Measurements from ENCODE around the gene MEOX2.

Gene MEOX2

DNA sequence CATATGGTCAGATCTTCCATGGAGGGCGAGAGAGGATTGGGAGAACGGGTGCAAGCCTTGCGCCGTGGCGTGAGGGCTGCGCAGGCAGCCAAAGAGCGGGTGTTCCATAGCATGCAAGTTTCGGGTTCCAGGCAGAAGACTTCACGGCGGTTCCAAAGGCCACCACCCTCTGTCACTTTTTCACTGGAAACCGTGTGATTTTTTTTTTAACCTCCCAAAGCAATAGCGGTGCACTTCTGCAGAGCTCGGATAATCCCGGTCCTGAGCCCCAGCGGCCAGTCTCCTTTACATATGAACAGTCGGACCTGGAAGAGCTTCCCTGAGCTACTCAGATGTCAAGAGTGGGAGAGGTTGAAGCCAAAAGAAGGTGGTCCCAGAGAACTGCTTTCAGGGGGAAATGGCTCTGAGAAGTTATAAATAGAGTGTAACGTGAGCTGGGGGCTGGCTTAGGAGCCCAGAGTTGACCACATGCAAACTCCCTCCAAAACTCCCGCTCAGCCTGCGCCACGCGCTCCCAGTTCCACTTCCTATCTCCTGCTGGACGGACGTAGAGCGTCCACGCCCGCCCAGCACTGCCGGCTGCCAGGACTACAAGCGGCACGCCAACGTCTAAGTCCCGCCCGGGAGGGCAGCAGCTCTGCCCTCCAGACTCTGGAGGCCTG is at the start of gene MEOX2:
Gene MEOX2, minus strand, starts transcription at position 389 of the 662 bp plus-strand sequence. Its CDS starts 281 bp downstream, at position 108.
- DNase-seq: no peak

DNA sequence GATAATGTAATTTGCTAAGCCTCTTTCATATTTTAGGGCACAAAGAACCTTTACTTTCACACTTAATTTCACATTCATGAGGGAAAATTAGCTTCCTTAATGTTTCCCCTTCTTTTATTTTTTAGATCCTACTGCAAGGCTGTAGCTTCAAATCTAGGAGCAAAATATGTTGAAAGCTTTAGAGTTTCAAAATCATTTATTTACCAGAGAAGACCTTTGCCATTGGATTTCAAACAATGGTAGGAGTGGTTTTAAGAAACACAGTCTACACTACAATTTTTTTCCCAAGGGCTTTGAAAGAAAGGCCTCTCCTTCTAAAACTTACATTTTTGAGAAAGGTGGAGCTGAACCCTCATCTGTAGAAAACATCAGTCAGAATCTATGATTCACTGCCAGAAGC is 43.3 kb upstream of the MEOX2 start:
- no peak for DNase-seq

DNA sequence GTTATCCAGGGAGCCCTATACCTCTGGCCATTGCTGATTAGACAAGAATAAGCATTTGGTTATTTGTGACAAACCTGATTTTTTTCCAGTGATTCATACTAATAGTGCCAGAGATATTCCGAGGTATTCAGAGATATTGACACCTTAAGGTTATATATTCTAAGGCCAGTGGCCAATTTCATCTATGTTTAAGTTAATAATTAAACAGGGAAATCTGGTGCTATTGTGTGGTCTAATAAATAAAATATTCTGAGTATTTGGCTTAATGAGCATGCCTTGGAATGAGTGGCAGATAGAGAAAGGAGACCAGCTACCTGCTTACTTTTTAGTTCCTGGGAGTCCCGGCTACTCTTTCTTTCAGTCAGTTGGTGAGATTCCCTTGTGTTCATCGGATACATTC is 38.6 kb upstream of the MEOX2 start:
- DNase-seq: no peak

DNA sequence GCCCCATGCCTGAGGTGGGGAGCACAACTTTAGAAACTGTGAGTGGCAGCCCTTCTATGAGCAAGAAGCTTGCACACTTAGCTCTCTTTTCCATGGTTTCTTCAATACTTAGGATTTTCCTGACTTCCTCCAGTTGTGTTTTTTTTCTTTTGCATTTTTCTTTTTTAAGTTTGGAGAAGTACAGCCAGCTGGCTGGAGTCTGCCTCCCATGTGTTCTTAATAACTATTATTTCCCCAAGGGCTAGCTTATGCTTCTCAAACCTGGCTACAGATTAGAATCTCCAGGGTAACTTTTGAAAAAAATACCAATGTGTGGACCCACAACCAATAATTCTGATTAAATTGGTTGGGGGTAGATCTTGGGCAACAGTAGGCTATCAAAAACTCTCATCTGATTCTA is 37.4 kb upstream of the MEOX2 start:
- no peak for DNase-seq

DNA sequence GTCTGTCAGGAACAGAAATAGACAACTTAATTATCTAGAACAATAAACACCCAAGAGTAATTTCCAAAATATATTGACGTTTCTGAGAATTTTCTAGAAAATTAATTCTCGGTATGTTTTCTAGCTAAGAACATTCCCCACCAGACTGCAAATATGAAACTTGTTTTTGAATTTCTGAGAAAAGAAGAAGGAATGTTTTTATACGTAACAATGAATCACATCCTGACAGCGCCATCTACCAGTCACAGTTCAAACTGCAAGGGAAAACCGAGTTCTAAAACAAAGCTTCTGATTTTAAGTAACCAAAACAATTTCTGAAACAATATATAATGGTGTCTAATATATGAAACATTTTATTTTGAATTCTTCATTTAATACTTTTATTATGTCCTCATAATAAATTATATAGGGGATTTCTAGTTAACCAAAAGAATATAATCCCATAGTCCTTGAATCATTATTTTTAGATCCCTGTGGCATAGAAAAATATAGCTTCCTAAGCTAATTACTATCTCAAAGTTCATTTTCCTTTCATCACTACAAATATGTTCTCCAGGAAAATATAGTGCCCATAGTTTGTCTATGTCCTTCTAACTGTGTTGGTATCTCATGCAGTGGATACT is 34.5 kb upstream of the MEOX2 start:
- no peak for DNase-seq

DNA sequence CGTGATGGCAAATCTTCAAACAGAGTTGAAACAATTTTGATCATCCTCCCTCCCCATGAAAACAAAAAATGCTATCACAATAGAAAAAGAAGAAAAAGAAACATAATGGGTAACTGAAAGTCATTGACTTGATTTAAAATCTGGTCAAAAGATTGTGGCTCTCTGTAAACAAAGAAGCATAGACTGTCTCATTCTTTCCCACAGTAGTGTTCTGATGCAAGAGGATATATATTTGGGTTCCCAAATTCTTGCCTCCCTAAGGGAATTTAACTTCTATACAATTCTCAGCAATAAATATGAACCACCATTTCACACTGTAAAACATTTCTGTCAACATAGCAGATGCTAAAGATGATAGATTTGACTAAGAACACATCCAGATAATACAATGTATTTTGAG is 32.8 kb upstream of the MEOX2 start:
- DNase-seq: no peak

DNA sequence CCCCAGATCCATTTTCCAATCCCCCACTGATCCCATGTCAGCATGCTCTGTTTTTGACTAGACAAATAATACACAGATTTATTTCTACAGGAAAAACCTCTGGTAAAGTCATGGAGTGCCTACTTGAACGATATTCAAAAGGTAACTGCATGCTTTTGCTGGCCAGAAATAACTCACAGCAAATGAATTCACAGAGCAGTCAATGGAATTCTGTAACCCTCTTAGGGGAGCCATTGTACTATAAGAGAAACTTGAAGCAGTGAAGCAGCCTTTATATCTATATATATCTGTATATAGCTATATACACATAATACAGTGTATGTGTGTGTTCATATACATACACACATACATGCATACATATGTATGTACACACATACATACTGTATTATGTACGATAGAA is 29.0 kb upstream of the MEOX2 start:
- no peak for DNase-seq

DNA sequence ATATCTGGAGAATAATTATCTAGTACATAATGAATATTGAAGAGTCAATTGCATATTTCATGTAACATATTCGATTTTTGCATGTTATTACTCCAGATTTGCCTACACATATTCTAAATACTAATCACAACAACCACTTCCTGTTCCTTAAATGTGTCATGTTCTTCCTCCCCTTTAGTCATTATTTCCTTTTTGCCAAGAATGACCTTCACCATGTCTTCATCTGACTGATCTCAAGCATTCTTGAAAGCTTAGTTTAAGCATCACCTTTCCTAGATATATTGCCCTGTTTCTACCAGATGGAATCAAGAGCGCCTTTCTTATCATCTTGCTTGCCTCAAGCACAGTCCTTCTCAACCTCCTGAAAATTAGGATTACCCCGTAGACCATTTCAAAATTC is 23.5 kb upstream of the MEOX2 start:
- DNase-seq: no peak

DNA sequence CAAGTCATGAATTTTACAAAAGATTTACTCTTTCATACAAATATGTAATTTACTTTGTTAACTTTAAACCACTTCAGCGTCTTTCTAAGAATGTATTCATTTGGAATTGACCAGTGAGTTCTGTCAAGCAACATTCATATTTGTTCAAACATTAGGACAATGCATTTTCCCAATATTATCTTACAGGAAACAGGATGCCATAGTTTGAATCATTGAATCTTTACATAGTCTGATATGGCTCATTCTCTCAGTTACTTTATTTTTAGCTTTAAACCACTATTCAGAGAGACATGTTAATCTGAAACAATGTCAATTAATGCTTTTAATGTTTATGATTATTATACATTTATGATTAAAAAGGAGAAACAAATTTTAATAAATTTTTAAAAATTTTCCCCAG is 21.1 kb upstream of the MEOX2 start:
- DNase-seq: no peak

DNA sequence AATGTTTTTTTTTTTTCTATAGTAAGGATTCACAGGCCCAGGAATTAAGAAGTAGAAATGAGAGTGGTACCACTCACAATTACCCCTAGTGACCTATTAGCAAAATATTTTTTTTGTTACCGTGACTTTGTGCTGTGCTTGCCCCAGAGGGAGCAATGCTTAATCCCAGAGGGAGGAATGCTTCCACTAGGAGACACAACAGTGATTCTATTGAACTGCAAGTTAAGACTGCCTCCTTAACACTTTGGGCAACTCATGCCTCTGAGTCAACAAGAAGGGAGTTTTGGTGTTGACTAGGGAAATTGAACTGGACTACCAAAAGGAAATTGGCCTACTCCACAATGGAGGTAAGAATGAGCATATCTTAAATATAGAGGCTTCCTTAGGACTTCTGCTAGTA is 17.2 kb upstream of the MEOX2 start:
- no peak for DNase-seq

DNA sequence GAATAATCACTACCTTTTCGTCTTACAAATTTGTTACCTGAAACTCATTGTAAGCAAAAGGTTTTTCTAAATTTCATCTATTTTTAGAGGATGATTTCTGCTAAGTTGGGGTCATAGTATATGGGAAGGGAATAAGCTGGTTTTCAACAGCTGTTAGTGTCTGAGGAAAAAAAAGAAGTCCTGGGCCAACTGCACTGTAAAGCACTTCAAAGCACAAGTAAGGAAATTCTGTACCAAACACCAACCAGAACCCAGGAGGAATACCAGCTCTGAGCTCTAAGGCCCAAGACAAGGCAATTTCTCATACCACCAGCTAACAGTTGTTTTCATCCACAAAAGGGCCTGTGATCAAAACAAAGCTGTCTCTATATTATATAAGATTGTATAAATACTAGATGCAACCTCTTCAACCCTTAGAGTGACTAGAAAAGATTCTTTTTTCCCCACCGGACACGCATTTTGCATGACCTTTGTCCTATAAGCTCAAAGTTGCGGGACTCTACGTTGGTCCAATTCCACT is 6.1 kb upstream of the MEOX2 start:
- DNase-seq: no peak

DNA sequence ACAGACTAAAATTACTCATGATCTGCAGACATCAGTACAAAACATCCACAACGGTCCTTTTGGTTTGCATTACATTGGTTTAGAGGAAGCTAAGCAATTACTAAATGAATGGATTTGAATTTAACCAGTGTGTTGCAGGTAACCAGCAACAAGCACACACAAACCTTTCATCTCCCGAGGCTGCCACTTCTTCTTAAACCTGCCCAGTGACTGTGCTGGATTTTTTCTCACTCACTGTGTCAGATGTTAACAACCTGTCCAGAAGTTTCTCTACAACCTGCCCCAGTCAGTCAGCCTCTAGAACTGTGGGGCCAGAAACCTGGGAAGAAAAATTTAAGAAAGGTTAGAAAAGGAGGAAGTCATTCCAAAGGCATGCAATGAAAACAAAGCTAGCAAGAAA is 2.4 kb upstream of the MEOX2 start:
- no peak for DNase-seq

DNA sequence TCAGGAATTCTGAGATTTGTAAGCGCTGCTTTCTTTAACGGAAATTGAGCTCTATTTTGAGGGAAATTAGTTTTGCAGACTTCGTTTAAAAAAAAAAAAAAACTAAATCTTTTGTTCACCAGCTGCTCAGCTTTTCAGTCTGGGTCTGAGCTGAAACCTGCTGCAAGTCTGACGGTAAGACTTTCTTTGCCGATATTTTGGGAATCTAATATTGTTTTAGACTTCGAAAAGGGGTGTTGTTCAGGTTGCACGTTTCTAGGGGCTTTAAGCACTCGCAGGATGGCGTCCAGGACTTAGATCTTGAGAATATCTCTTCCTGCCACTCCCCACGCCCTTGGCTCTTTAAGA is 1.8 kb upstream of the MEOX2 start:
- no peak for DNase-seq

DNA sequence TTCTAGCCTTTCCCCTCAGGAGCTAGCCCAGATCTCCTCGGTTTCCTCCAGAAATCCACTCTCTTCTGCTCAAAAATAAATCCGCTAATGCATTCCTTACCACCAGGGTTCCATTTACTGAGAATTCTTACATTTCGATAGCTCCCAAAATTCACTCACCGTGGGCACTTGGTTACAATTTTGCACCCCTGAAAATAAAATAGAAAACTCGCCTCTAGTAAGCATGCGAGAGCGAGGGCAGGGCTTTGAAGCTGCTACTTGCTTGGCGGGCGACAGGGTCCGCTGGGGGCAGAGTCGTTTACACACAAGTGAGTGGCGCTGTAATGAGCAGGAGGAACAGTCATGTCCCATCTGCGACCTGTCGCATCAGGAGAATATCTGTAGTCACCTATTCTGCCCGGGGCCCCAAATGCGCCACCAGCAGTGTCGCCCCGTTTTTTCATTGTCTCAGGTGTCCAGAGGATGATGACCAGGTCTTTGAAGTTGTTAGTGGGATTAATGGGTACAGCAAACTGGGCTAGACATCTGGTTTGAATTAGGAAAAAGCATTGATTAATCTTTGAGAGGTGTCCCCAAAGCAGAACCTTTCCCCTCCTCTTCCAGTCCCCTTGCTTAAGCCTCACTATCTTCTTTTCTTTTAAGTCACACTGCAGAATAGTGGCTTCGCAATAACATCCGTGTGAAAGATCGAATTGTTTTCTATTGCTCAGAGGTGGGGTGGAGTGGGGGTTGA is 1.2 kb upstream of the MEOX2 start:
- no peak for DNase-seq

DNA sequence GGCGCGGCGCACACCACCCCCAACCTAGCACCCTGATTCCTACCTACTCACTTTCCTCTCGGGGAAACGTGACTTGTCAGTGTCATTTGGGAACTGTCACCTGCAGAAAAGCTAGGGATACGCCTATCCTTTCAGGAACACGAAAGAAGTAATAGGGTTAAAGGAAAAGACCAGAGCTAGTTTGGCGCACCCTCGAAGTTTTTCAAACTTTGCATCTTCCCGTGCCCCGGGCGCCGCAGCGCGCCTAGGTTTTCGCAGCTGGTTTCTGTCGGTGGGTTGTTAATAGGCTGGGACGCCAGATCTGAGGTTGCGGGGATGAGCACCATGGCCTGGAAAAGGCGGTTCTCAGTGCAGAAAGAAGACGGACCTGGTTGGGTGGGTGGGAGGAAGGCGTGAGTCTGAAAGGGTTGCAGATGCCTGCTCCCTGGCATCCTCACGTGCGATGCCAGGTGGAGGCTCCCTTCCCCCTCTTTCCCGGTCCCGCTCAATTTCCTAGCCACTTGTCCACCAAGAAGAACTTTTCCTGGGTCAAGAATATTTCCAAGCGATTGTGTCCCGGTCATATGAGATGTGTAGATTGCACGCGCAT is 568 bp upstream of the MEOX2 start:
- DNase-seq: no peak

DNA sequence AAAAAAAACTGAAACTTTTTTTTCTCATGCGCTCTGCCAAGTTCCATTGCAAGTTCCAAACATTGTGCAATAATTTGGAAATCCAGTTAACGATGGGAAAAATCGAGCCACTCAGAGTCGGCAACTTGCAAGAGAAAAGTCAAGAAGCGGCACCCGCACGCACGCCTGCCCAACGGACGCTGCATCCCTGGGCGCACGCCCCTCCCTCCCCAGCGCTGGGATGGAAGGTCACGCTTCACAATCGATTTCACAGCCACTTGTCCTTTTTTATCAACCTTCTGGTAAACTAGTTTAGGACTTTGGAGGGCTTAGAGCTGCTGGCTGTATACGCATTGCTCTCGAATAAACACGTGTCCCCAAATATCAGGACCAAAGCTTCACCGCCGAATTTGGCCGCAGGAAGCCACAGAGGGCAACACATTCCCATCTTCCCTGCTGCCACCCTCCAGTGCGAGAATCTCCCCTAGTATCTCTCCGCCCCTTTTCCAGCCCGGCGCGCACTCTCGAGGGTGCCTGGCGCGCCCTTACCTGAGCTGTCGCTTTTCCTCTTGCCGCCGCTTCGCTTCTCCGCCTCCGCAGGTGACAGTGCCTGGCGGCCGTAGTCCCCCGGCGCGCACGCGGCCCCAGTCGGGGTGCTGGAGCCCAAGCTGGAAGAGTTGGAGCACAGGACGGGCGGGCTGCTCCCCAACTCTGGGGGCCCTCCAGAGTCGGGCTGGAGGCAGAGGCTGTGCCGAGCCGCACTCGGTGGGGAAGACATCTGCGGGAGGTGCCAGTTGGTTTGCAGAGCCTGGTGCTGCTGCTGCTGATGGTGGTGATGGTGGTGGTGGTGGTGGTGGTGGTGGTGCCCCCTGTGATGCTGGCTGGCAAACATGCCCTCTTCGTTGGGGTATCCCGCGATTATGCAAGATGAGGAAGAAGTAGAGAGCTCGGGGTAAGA is 857 bp downstream of the MEOX2 start:
- DNase-seq: no peak

DNA sequence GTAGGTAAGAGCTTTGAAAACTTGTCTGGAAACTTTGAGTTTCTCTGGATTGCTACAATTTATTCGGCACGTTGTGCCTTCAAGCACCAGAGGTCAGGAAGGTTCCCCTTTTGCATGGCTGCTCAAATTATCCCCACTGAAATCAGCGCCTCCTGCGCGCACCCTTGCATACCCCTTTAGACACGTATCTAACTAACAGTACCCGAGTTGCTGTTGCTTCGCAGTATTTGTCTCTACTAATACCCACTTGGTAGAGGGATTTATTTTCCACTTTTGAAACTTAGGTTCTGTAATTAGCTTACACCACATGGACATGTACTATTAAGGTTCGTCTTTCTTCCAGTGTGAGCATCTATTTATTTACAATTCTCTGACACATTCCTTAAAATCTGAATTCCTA is 1.6 kb downstream of the MEOX2 start:
- DNase-seq: no peak

DNA sequence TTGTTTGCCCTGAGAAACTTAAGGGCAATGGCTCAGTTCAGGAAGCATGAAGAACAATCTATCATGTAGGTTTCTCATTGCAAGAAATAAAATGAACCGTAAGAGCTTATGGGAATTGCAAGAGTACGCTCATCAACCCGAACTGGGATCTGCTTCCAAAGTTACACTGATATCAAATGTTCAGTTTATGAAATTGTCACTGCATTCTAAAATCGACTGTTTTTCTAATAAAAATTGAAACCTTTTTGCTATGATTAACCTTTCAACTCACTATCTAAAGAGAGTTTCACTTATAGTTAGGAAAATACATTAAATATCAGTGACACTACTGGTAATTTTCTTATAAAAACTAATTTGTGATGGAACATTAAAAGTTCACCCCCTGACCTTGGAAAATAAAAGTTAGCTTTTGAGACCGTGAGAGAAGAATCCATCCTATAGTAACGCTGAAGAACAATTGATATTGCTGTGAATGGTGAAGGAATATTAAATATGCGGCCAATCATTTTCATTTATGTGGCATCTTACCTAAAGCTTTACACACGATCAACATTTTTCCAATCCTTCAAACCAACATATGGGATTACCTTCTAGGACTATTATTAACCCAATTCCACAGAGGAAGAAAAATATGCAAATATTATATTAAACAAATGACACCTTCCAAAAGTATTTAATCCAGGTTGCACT is 2.2 kb downstream of the MEOX2 start:
- DNase-seq: no peak

DNA sequence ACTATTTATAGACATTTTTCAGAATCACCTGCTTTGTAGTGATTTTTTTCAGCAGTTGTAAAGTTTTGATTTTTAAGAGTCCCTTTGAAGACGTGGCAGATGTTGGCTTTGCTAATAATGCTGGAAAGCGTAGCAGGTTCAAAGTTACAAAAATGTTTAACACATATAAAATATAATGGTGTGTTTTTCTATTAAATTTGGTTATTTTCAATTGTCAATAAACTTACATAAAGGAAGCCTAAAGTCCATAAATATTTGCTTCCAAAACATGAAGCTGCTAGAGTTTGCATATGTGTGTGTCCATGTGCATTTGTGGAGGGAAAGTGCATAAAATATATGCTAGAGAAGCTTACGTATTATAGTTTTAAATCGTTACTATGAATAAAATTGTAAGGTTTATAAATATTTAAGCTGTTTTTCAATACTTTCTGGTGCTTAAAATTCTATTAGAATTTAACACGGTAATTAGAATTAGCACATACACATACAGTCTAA is 3.7 kb downstream of the MEOX2 start:
- DNase-seq: no peak

DNA sequence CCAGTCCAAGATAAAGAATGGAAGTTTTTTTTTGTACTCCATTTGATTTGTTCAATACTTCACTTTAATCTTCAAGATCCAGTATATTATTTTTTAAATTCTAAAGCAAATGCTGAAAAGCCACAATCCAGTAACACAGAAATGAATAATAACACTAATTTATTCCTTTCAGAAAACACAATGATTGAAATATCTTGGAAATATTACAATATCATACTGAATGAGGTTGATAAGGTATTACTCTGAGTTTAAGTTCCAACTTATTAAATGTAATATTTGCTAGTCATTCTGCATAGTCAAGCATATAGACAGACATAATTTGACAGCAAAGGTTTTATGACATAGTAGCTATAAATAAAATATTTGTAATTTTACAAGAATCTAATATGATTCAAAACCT is 4.4 kb downstream of the MEOX2 start:
- DNase-seq: no peak

DNA sequence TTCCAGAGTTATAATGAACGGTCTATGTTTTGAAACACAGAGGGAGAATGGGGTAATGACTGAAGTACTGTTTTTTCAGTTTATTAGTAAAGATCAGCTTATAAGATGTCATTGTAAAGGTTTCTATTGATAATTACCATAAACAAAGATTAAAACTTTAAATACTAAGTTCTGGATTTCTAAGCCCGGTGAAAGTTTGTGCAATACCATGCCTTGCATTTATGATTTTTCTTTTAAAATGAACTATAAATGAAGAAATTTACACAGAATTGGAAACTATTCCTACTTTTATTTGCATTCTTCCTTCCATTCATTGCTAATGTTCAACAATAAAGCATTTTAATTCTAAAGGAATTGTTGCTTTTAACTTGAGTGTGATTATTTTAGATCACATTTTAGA is 4.9 kb downstream of the MEOX2 start:
- no peak for DNase-seq

DNA sequence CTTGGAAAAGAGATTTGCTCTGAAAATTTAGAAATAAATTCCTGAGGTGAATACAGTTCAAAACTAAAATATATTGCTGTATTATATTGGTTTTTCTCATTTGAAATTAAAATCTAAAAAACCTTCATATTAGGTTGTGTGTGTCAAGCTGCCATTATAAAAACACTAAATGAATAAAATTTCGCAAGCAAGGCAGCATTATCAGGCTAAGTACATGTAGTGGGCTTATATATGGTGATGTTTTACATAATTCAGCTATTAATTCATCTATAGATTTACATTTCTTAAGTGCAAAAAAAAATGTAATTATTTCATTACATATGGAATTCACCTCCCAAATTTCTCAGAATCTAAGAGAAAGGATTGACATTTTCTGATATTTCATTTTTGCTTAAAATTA is 5.3 kb downstream of the MEOX2 start:
- no peak for DNase-seq
